HepG2 (cell line): ENCODE data around the gene NEURL2. TPM values are rescaled to one million over a fixed set of nuclear protein-coding genes. Genes with fewer than 3 reads are reported as not detected.

Experiments
- ARHGAP35 ChIP-seq: sonication (generic); formaldehyde crosslinking; IDR thresholded peaks from 2 replicates; pipeline ENCODE4 v1.9.0; 2022; ENCODE audit warnings: mild to moderate bottlenecking, inconsistent platforms, moderate library complexity, missing genetic modification reagents, borderline replicate concordance
- ASH2L ChIP-seq: fragments of 300-600, 200-600 bp; sonication (generic); IDR thresholded peaks from 2 replicates; pipeline ENCODE4 v1.7.0; 2017; ENCODE audit warnings: low read depth, mild to moderate bottlenecking, moderate library complexity, mixed read lengths, low read length; ENCODE audit not compliant: insufficient read length
- ERF ChIP-seq: IDR thresholded peaks from 2 replicates; pipeline ENCODE4 v1.6.1; 2018; ENCODE audit warnings: missing biosample characterization, missing genetic modification reagents
- KDM1A ChIP-seq: IDR thresholded peaks from 2 replicates; pipeline ENCODE4 v1.6.1; 2016; ENCODE audit warnings: missing compliant biosample characterization
- KDM5B ChIP-seq: sonication (generic); formaldehyde crosslinking; IDR thresholded peaks from 2 replicates; pipeline ENCODE4 v1.4.0; 2020; ENCODE audit warnings: missing genetic modification reagents, mild to moderate bottlenecking, borderline replicate concordance
- NCOA2 ChIP-seq: sonication (generic); formaldehyde crosslinking; IDR thresholded peaks from 2 replicates; pipeline ENCODE4 v1.8.0; 2022; ENCODE audit warnings: inconsistent platforms
- NR2F1 ChIP-seq, 2 experiments: fragments of 450-650 bp in 1 of 2; formaldehyde crosslinking in 1 of 2; IDR thresholded peaks; 2 replicates each; pipeline versions ENCODE4 v1.5.0 to v1.6.1; 2016 to 2020; ENCODE audit warnings: mild to moderate bottlenecking in 1 of 2, missing compliant biosample characterization in 1 of 2, missing genetic modification reagents in 1 of 2, moderate library complexity in 1 of 2
- PHF21A ChIP-seq: sonication (generic); formaldehyde crosslinking; IDR thresholded peaks from 2 replicates; pipeline ENCODE4 v1.5.0; 2020; ENCODE audit warnings: mild to moderate bottlenecking, missing genetic modification reagents
- PITX1 ChIP-seq: sonication (generic); formaldehyde crosslinking; IDR thresholded peaks from 2 replicates; pipeline ENCODE4 v1.5.1; 2020; ENCODE audit warnings: mild to moderate bottlenecking, missing genetic modification reagents
- SNAI1 ChIP-seq: sonication (generic); formaldehyde crosslinking; IDR thresholded peaks from 2 replicates; pipeline ENCODE4 v1.5.0; 2020; ENCODE audit warnings: mild to moderate bottlenecking, missing genetic modification reagents, borderline replicate concordance
- SOX13 ChIP-seq, 3 experiments: fragments of 450-650 bp in 1 of 3; sonication (generic) in 1 of 3; formaldehyde crosslinking in 1 of 3; IDR thresholded peaks in 2 of 3; conservative IDR thresholded peaks in 1 of 3; 2 replicates each; pipeline versions ENCODE4 v1.5.0 to v1.6.1; 2016 to 2020; ENCODE audit warnings: antibody characterized with exemption in 1 of 3, mild to moderate bottlenecking in 1 of 3, missing compliant biosample characterization in 1 of 3, missing genetic modification reagents in 1 of 3, moderate library complexity in 1 of 3
- SPEN ChIP-seq: sonication (generic); formaldehyde crosslinking; IDR thresholded peaks from 2 replicates; pipeline ENCODE4 v1.5.1; 2020; ENCODE audit warnings: low read depth, mild to moderate bottlenecking, missing genetic modification reagents
- ZNF232 ChIP-seq: sonication (generic); formaldehyde crosslinking; IDR thresholded peaks from 2 replicates; pipeline ENCODE4 v1.4.0; 2020; ENCODE audit warnings: missing genetic modification reagents, borderline replicate concordance
- ZNF292 ChIP-seq: sonication (generic); formaldehyde crosslinking; IDR thresholded peaks from 2 replicates; pipeline ENCODE4 v1.8.1; 2022; ENCODE audit warnings: mild to moderate bottlenecking, low read depth, missing genetic modification reagents, borderline replicate concordance
- ZNF296 ChIP-seq: sonication (generic); formaldehyde crosslinking; conservative IDR thresholded peaks from 2 replicates; pipeline ENCODE4 v1.5.0; 2020; ENCODE audit warnings: mild to moderate bottlenecking, missing genetic modification reagents
- ZNF709 ChIP-seq: sonication (generic); formaldehyde crosslinking; IDR thresholded peaks from 2 replicates; pipeline ENCODE4 v1.5.0; 2020; ENCODE audit warnings: mild to moderate bottlenecking, missing genetic modification reagents
- ZSCAN30 ChIP-seq: sonication (generic); formaldehyde crosslinking; IDR thresholded peaks from 2 replicates; pipeline ENCODE4 v1.5.0; 2020; ENCODE audit warnings: mild to moderate bottlenecking, missing genetic modification reagents
- polyA plus RNA-seq, 8 experiments: library from polyadenylated mRNA; depleted of rRNA in 3 of 8; stranded (reverse) in 7 of 8; unstranded in 1 of 8; fragments of >200 nt; fragmentation: Illumina TruSeq in 4 of 8; extraction: Trizol in 4 of 8; gene quantifications; 2 replicates each; pipeline versions ENCODE4 v1.2.1 to v1.2.3, GENCODE V29; 2011 to 2016; ENCODE audit warnings: low read depth in 4 of 8, missing spikeins in 1 of 8, mixed read lengths in 1 of 8; ENCODE audit not compliant: insufficient read depth in 1 of 8
- total RNA-seq, 5 experiments: library from RNA; depleted of rRNA; stranded (reverse); fragments of >200 nt; fragmentation: Illumina TruSeq; extraction: Trizol; gene quantifications; 2 replicates each; pipeline ENCODE4 v1.2.3, GENCODE V29; 2016; ENCODE audit warnings: low read depth in 1 of 5
- TF ChIP-seq, protein P1 (sequence below): IDR thresholded peaks from 2 replicates; pipeline ENCODE4 v1.6.1; 2016; ENCODE audit warnings: missing compliant biosample characterization, missing genetic modification reagents, borderline replicate concordance
- TF ChIP-seq, protein P2 (sequence below): sonication (generic); formaldehyde crosslinking; IDR thresholded peaks from 2 replicates; pipeline ENCODE4 v1.4.0; 2020; ENCODE audit warnings: low read depth, mild to moderate bottlenecking, missing genetic modification reagents
- TF ChIP-seq, protein P3 (sequence below): sonication (generic); formaldehyde crosslinking; IDR thresholded peaks from 2 replicates; pipeline ENCODE4 v1.5.1; 2020; ENCODE audit warnings: missing genetic modification reagents, mild to moderate bottlenecking, borderline replicate concordance
- TF ChIP-seq, protein P4 (sequence below): IDR thresholded peaks from 2 replicates; pipeline ENCODE4 v1.6.1; 2016; ENCODE audit warnings: mild to moderate bottlenecking
- TF ChIP-seq, protein P5 (sequence below): IDR thresholded peaks from 2 replicates; pipeline ENCODE4 v1.6.1; 2012; ENCODE audit warnings: low read depth, low read length, improper control_type of control experiment

NEURL2 gene
- total and polyA plus RNA-seq, 2 of the 13 experiments (the other 11 are each of a cell fraction or from before 2014, with no cell fraction given), result 7.2 to 9.7 TPM

DNA sequence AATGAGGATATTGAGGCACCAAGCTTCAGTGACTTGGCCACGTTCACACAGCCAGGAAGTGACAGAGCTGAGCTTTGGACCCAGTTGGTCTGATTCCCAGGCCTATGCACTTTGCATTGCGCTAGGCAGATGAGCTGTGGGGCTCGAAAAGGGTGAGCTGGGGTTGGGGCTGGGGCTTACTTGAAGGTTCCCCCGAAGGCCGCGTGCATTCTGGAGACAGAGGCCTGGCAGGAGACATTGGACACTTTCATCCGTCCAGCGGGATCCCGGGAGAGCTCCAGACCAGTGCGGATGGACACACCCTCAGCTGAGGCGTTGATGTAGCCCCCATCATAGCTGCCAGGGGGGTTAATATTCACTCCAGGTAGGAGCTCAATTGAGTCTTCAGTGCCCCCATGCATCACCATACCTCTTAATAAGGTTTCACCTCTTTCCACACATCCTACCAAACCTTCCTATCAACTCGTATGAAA is 18.4 kb upstream of the NEURL2 start (continued):
- TF ChIP-seq, protein P1, sequence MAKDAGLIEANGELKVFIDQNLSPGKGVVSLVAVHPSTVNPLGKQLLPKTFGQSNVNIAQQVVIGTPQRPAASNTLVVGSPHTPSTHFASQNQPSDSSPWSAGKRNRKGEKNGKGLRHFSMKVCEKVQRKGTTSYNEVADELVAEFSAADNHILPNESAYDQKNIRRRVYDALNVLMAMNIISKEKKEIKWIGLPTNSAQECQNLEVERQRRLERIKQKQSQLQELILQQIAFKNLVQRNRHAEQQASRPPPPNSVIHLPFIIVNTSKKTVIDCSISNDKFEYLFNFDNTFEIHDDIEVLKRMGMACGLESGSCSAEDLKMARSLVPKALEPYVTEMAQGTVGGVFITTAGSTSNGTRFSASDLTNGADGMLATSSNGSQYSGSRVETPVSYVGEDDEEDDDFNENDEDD (CRISPR knock-in tag), result peak; percentile 12; the same call in 1 of the 2 replicates
- TF ChIP-seq ZNF709 (CRISPR knock-in tag), result peak; percentile 15; the same call in 1 of the 2 replicates
- peak; percentile 59 for TF ChIP-seq PHF21A (CRISPR knock-in tag)
- TF ChIP-seq ZNF232 (CRISPR knock-in tag), result peak; percentile 54; the same call in 1 of the 2 replicates
- peak; percentile 71 for TF ChIP-seq ERF (CRISPR knock-in tag)
- peak; percentile 59 for TF ChIP-seq ZNF292 (CRISPR knock-in tag)
- no peak for TF ChIP-seq SOX13 (IDR thresholded peaks at IDR 0.05)
- TF ChIP-seq SOX13 (CRISPR knock-in tag; conservative IDR thresholded peaks at IDR 0.05 in 1 of 2, IDR thresholded peaks at IDR 0.05 in 1 of 2), result peak in 1 of 2 experiments; percentile 29; a peak in 1 of 4 replicates
- TF ChIP-seq, protein P2, sequence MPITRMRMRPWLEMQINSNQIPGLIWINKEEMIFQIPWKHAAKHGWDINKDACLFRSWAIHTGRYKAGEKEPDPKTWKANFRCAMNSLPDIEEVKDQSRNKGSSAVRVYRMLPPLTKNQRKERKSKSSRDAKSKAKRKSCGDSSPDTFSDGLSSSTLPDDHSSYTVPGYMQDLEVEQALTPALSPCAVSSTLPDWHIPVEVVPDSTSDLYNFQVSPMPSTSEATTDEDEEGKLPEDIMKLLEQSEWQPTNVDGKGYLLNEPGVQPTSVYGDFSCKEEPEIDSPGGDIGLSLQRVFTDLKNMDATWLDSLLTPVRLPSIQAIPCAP (CRISPR knock-in tag), result no peak
- TF ChIP-seq, protein P3, sequence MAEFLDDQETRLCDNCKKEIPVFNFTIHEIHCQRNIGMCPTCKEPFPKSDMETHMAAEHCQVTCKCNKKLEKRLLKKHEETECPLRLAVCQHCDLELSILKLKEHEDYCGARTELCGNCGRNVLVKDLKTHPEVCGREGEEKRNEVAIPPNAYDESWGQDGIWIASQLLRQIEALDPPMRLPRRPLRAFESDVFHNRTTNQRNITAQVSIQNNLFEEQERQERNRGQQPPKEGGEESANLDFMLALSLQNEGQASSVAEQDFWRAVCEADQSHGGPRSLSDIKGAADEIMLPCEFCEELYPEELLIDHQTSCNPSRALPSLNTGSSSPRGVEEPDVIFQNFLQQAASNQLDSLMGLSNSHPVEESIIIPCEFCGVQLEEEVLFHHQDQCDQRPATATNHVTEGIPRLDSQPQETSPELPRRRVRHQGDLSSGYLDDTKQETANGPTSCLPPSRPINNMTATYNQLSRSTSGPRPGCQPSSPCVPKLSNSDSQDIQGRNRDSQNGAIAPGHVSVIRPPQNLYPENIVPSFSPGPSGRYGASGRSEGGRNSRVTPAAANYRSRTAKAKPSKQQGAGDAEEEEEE (CRISPR knock-in tag), result 0 out of 2 replicates have a peak, but pooled peaks have one; percentile 45
- peak; percentile 98 for TF ChIP-seq SPEN (CRISPR knock-in tag)
- peak; percentile 69; the same call in 1 of the 2 replicates for TF ChIP-seq KDM1A
- TF ChIP-seq ARHGAP35 (CRISPR knock-in tag), result 0 out of 2 replicates have a peak, but pooled peaks have one; percentile 19
- peak; percentile 25 for TF ChIP-seq ASH2L
- no peak for TF ChIP-seq ZSCAN30
- 0 out of 2 replicates have a peak, but pooled peaks have one; percentile 46 for TF ChIP-seq ZNF296 (CRISPR knock-in tag)
- TF ChIP-seq SNAI1 (CRISPR knock-in tag), result no peak; the same call in 1 of the 2 replicates
- TF ChIP-seq, protein P4, sequence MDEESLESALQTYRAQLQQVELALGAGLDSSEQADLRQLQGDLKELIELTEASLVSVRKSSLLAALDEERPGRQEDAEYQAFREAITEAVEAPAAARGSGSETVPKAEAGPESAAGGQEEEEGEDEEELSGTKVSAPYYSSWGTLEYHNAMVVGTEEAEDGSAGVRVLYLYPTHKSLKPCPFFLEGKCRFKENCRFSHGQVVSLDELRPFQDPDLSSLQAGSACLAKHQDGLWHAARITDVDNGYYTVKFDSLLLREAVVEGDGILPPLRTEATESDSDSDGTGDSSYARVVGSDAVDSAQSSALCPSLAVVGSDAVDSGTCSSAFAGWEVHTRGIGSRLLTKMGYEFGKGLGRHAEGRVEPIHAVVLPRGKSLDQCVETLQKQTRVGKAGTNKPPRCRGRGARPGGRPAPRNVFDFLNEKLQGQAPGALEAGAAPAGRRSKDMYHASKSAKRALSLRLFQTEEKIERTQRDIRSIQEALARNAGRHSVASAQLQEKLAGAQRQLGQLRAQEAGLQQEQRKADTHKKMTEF (CRISPR knock-in tag), result 0 out of 2 replicates have a peak, but pooled peaks have one; percentile 18
- TF ChIP-seq NR2F1 (CRISPR knock-in tag; IDR thresholded peaks at IDR 0.05), result peak in 1 of 2 experiments; percentile 15; a peak in 1 of 4 replicates
- TF ChIP-seq PITX1 (CRISPR knock-in tag), result peak; percentile 44
- TF ChIP-seq NCOA2 (CRISPR knock-in tag), result peak; percentile 66
- TF ChIP-seq, protein P5, sequence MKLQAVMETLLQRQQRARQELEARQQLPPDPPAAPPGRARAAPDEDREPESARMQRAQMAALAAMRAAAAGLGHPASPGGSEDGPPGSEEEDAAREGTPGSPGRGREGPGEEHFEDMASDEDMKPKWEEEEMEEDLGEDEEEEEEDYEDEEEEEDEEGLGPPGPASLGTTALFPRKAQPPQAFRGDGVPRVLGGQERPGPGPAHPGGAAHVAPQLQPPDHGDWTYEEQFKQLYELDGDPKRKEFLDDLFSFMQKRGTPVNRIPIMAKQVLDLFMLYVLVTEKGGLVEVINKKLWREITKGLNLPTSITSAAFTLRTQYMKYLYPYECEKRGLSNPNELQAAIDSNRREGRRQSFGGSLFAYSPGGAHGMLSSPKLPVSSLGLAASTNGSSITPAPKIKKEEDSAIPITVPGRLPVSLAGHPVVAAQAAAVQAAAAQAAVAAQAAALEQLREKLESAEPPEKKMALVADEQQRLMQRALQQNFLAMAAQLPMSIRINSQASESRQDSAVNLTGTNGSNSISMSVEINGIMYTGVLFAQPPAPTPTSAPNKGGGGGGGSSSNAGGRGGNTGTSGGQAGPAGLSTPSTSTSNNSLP, result peak; percentile 41
- peak; percentile 56; the same call in 1 of the 2 replicates for TF ChIP-seq KDM5B (CRISPR knock-in tag)
